Measurements from ENCODE around the gene SMAD3.
"Not testable (repeated sequence)": the region's sequence is repeated elsewhere in the genome, so short reads cannot be mapped to it uniquely, and the experiment has no call there.

SMAD3 gene

GRCh38 chr15:67065531-67066005, at the start of gene SMAD3:
SMAD3 (plus strand) TSS chr15:67065602; CDS start chr15:67066155, 553 bp downstream.
- in situ Hi-C loops (cut with MboI; ENCODE audit: low sequenced_read_pairs) = no loop called here

GRCh38 chr15:67017311-67017710, 48.1 kb upstream of the SMAD3 start:
- in situ Hi-C loops (cut with MboI; ENCODE audit: low sequenced_read_pairs) = no loop called here

- in situ Hi-C loops (cut with MboI; ENCODE audit: low sequenced_read_pairs) = no loop called here
Observed at GRCh38 chr15:67018026-67018425, 47.4 kb upstream of the SMAD3 start.

- in situ Hi-C loops (cut with MboI; ENCODE audit: low sequenced_read_pairs) = no loop called here
Observed at GRCh38 chr15:67018441-67018840, 47.0 kb upstream of the SMAD3 start.

- in situ Hi-C loops (cut with MboI; ENCODE audit: low sequenced_read_pairs) = no loop called here
Observed at GRCh38 chr15:67019069-67019468, 46.3 kb upstream of the SMAD3 start.

GRCh38 chr15:67019884-67020520, 45.4 kb upstream of the SMAD3 start:
- in situ Hi-C loops (cut with MboI; ENCODE audit: low sequenced_read_pairs) = no loop called here

- in situ Hi-C loops (cut with MboI; ENCODE audit: low sequenced_read_pairs) = not testable (repeated sequence)
Observed at GRCh38 chr15:67020668-67021067, 44.7 kb upstream of the SMAD3 start.

DNA sequence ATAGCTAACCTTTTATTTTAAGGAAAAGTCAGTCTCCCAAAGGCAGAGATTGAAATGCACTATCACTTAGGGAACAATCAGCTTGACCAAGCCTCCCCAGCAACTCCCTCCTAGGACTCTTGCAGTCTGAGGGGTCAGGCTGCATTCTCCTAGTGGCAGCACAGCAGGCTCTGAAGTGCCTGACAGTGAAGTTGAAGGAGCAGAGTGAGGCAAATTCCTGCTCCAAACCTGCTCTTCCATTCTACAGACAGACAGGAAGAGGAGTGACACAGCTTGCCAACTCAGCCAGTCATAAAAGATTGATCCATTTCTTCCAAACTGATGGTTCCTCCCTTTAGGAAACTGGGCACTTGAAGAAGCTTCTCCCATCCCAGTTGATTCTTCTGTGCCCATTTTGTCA, 43.9 kb upstream of the SMAD3 start:
- in situ Hi-C loops (cut with MboI; ENCODE audit: low sequenced_read_pairs) = no loop called here

- in situ Hi-C loops (cut with MboI; ENCODE audit: low sequenced_read_pairs) = no loop called here
Observed at GRCh38 chr15:67022587-67023105, 42.8 kb upstream of the SMAD3 start.

GRCh38 chr15:67023517-67024313, 41.7 kb upstream of the SMAD3 start:
- in situ Hi-C loops (cut with MboI; ENCODE audit: low sequenced_read_pairs) = no loop called here

DNA sequence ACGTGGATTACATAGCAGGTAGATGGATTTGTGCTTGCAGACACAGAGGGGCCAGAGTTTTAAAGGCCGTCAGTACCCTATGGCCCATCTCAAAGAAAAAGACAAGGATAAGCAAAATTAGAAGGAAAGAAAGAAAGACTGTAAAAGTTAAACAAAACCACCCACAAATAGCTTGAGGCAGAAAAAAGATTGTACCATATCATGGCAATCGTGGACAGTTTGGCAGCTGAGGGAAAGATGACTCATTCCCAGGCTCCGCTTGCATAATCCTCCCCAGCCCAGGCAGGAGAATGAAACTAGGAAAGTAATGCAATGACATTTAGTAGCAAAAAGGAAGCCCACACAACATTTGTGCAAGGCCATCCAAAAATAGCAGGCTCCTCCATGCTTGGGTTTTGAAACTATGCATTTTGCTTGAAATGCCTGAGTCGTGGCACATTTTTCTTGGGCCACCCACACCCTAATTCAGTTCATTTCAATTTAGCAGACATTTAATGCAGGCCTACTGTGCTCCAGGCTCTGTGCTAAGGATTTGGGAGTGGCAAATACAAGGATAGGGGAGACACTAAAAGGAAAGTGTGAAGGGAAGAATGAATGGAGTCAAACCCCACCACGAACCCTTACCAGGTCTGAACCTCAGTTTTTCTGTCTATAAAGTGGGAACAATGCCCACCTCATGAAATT, 40.9 kb upstream of the SMAD3 start:
- in situ Hi-C loops (cut with MboI; ENCODE audit: low sequenced_read_pairs) = no loop called here

DNA sequence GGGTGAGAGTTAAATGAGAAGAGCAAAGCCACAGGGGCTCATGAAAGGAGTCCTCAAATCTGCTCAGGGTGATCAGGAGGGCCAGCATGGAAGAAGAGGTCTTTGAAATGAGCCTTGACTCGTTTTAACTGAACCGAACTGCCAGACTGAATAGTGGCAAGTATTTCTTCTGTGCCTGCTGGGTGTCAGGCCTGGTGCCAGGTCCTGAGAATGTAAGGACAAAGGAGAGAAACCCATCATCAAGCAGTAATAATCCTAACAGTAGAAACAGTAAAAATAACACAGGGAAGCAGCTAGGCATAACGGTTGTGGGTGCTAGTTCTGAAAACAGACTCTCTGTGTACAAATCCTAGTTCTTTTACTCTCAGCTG, 40.4 kb upstream of the SMAD3 start:
- in situ Hi-C loops (cut with MboI; ENCODE audit: low sequenced_read_pairs) = no loop called here

- in situ Hi-C loops (cut with MboI; ENCODE audit: low sequenced_read_pairs) = no loop called here
Observed at GRCh38 chr15:67025719-67026609, 39.4 kb upstream of the SMAD3 start.

GRCh38 chr15:67026610-67026967, 38.8 kb upstream of the SMAD3 start:
- in situ Hi-C loops (cut with MboI; ENCODE audit: low sequenced_read_pairs) = no loop called here

DNA sequence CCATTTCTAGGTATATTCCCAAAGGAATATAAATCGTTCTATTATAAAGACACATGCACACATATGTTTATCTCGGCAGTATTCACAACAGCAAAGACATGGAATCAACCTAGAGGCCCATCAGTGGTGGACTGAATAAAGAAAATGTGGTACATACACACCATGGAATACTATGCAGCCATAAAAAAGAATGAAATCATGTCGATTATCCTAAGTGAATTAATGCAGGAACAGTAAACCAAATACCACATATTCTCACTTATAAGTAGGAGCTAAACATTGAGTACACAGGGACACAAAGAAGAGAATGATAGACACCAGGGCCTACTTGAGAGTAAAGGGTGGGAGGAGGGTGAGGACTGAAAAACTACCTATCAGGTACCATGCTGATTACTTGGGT, 37.0 kb upstream of the SMAD3 start:
- in situ Hi-C loops (cut with MboI; ENCODE audit: low sequenced_read_pairs) = not testable (repeated sequence)

DNA sequence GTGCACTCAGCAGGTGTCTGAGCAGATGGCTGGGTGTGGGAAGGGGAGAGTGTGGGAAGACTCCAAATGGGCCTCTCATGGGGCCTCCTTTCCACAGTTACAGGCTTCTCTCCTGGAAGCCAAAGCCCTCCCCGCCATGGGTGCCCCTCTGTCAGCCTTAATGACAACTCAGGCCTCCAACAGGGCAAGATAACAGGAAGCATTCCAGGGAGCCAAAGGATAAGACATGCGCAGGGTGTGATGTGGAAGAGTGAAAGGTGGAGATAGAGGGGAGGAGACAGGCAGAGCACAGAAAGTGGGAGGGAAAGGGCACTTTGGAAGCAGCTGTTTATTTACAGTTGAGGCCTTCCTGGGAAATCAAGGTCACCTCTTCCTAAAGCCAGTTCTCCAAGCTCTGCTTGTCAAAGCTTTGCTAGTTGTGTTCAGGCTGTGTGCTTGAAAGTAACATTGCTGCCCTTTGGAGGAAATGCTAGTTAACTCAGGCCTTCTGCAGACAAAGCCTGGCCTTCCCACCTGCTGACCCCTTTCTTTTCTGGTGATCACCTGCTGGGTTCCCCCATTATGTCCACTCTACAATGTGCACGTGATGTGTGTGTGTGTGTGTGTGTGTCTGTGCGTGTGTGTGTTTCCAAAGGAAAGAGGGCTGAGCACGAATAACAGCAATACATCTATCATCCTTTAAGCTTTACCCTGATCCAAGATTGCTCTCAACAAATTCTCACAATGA, 35.2 kb upstream of the SMAD3 start:
- in situ Hi-C loops (cut with MboI; ENCODE audit: low sequenced_read_pairs) = no loop called here

DNA sequence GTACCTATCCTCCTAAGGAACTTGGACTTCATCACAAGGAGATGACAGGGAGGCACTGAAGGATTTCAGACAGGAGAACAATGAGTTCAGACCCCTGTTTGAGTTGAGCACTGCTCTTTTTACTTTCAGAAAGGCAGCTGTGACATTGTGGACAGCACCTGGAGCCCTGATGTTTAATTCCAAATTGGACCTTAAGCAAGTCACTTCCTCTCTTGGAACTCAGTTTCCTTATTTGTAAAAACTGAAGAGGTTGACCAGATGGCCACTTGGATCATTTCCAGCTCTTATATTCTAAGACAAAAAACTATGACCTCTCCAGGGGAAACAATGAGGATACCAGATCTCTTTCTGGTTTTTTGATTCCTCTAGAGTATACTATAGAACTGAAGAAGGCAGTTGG, 34.1 kb upstream of the SMAD3 start:
- in situ Hi-C loops (cut with MboI; ENCODE audit: low sequenced_read_pairs) = no loop called here

DNA sequence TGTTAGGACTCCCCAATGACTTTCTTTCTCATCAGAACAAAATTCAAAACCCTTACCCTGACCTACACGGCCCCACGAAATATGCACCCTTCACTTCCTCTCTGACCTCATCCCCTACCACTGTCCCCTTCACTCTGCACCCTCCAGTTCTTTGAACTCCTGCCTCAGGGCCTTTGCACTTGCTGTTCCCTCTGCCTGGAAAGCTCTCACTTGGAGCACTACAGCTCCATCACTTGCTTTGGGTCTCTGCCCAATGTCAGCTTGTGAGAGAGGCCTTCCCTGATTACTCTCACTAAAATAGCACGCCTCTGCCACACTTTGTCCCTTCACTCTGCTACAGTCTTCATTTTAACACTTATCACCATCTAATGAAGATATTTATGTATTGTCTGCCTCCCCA, 32.8 kb upstream of the SMAD3 start:
- in situ Hi-C loops (cut with MboI; ENCODE audit: low sequenced_read_pairs) = no loop called here

DNA sequence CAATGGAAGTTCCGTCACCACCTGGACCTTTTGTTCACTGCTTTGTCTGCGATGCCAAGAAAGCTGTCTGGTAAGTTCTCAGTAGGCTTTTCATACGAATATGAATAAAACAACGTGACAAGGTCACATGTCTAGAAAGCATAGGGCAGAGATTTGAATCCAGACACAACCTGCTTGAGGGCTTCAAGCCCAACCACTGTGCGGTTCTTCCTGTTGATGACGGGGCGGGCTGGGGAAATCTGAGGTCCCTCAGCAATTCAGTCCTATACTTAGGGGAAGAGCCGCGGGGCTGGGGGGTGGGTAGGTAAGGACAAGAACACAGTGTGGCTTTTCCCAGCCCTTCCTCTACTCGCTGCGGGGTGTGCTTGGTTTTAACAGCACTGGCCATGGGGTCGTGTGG, 32.4 kb upstream of the SMAD3 start:
- in situ Hi-C loops (cut with MboI; ENCODE audit: low sequenced_read_pairs) = no loop called here

DNA sequence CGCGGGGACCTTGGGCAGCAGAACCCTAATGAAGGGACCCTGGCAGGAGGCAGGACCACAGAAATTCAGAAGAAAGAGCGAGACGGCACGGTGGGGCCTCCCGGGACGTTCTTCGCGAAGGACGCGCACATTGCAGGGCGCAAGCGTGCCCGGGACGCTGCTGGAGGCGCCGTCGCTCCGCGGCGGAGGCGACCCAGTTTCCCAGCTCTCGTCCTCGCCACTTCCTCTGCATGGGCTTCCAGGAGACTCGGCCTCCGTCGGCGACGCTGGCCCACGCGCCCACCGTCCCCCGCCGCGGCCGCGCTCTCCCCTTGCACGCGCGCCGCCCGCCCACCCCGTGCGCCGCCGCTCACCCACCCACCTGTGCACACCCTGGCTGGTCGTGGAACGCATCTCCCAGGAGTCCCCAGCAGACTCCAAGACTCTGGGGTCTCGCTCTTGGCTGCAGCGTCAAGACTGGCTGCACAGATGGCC, 31.8 kb upstream of the SMAD3 start:
- in situ Hi-C loops (cut with MboI; ENCODE audit: low sequenced_read_pairs) = no loop called here

Measured in hTERT RPE-1 (cell line).